KMS-11 (cell line): ENCODE data around the gene DLG1.

Experiments used
- H2AFZ ChIP-seq: fragments of 200-600 bp; sonication (generic); 2 replicates; pipeline ENCODE4 v1.6.1; 2016; ENCODE audit warnings: antibody characterized with exemption, mixed run types, low read depth
- H3K27ac ChIP-seq: fragments of 200-600 bp; sonication (generic); 2 replicates; pipeline ENCODE4 v1.6.1; 2016; ENCODE audit warnings: mild to moderate bottlenecking, mixed run types
- H3K27me3 ChIP-seq: fragments of 200-600 bp; sonication (generic); 2 replicates; pipeline ENCODE4 v1.6.1; 2017; ENCODE audit warnings: mild to moderate bottlenecking, low read depth, mixed run types, moderate library complexity; ENCODE audit not compliant: insufficient read depth
- H3K36me3 ChIP-seq: fragments of 200-600 bp; sonication (generic); 2 replicates; pipeline ENCODE4 v1.6.1; 2017; ENCODE audit warnings: mild to moderate bottlenecking, mixed run types; ENCODE audit not compliant: insufficient read depth
- H3K4me1 ChIP-seq: fragments of 200-600 bp; sonication (generic); 2 replicates; pipeline ENCODE4 v1.6.1; 2016; ENCODE audit warnings: mild to moderate bottlenecking, low read depth, mixed run types; ENCODE audit not compliant: poor library complexity, severe bottlenecking
- H3K4me2 ChIP-seq: fragments of 200-600 bp; sonication (generic); 2 replicates; pipeline ENCODE4 v1.7.0; 2016; ENCODE audit warnings: mild to moderate bottlenecking, mixed run types
- H3K4me3 ChIP-seq: fragments of 200-600 bp; sonication (generic); IDR thresholded peaks from 2 replicates; pipeline ENCODE4 v1.6.1; 2017; ENCODE audit warnings: low read depth, low read length, mixed read lengths; ENCODE audit not compliant: insufficient read depth
- H3K79me2 ChIP-seq: fragments of 200-600 bp; sonication (generic); 2 replicates; pipeline ENCODE4 v1.6.1; 2016; ENCODE audit warnings: low read depth, mixed run types; ENCODE audit not compliant: insufficient read depth
- H3K9ac ChIP-seq: fragments of 200-600 bp; sonication (generic); 2 replicates; pipeline ENCODE4 v1.6.1; 2016; ENCODE audit warnings: mild to moderate bottlenecking, mixed run types
- H4K20me1 ChIP-seq: fragments of 200-600 bp; sonication (generic); 2 replicates; pipeline ENCODE4 v1.6.1; 2016; ENCODE audit warnings: mild to moderate bottlenecking, mixed run types; ENCODE audit not compliant: insufficient read depth
- CTCF ChIP-seq: fragments of 200-600 bp; sonication (generic); conservative IDR thresholded peaks from 2 replicates; pipeline ENCODE4 v1.6.1; 2017; ENCODE audit warnings: low read depth, mild to moderate bottlenecking, antibody characterized with exemption, low read length, moderate library complexity, mixed read lengths

DLG1 gene

GRCh38 chr3:197241173-197241572 lies 57.2 kb downstream of the DLG1 start:
- no peaks in the 10 kb centered on the region for H3K36me3 ChIP-seq
- no peaks in the 10 kb centered on the region for H4K20me1 ChIP-seq
- H2AFZ ChIP-seq = no peak overlapping the region

GRCh38 chr3:197239857-197240256 lies 58.6 kb downstream of the DLG1 start:
- Histone ChIP-seq H3K4me3 (no peak overlapping the region), H3K4me1 (peaks cover 15% of the 10 kb centered on the region), H3K4me2 (no peak overlapping the region), H3K79me2 (peaks cover 60% of the 10 kb centered on the region; the same call in 1 of the 2 replicates), H2AFZ (no peak overlapping the region), H4K20me1 (no peaks in the 10 kb centered on the region), H3K9ac (no peak overlapping the region), H3K36me3 (no peaks in the 10 kb centered on the region; the same call in 1 of the 2 replicates), H3K27ac (no peak overlapping the region), H3K27me3 (no peaks in the 10 kb centered on the region)
- TF ChIP-seq CTCF = no peak

More at GRCh38 chr3:197241173-197241572, 57.2 kb downstream of the DLG1 start:
- no peak overlapping the region for H3K27ac ChIP-seq
- no peaks in the 10 kb centered on the region for H3K27me3 ChIP-seq
- peaks cover 15% of the 10 kb centered on the region for H3K4me1 ChIP-seq
- H3K9ac ChIP-seq = no peak overlapping the region
- no peak overlapping the region for H3K4me2 ChIP-seq
- TF ChIP-seq CTCF = no peak
- H3K79me2 ChIP-seq = peaks cover 52% of the 10 kb centered on the region; the same call in 1 of the 2 replicates
- H3K4me3 ChIP-seq = no peak overlapping the region

- Histone ChIP-seq H3K9ac (no peak overlapping the region), H3K79me2 (peaks cover 69% of the 10 kb centered on the region; the same call in 1 of the 2 replicates), H3K4me1 (peaks cover 15% of the 10 kb centered on the region), H3K27ac (no peak overlapping the region), H3K4me2 (peak overlapping the region; percentile 7; the same call in 1 of the 2 replicates), H3K27me3 (no peaks in the 10 kb centered on the region), H4K20me1 (0 out of 2 replicates have a peak, but pooled peaks cover 3% of the 10 kb centered on the region), H2AFZ (no peak overlapping the region), H3K4me3 (no peak overlapping the region), H3K36me3 (no peaks in the 10 kb centered on the region; the same call in 1 of the 2 replicates)
- no peak for TF ChIP-seq CTCF
These were observed 59.6 kb downstream of the DLG1 start for GRCh38 chr3:197238842-197239241.

- no peak overlapping the region for H2AFZ ChIP-seq
- no peaks in the 10 kb centered on the region for H3K27me3 ChIP-seq
- no peak overlapping the region for H3K9ac ChIP-seq
- no peak overlapping the region for H3K4me3 ChIP-seq
- peaks cover 71% of the 10 kb centered on the region; the same call in 1 of the 2 replicates for H3K79me2 ChIP-seq
- TF ChIP-seq CTCF = no peak
- H3K36me3 ChIP-seq = no peaks in the 10 kb centered on the region; the same call in 1 of the 2 replicates
- no peak overlapping the region for H3K27ac ChIP-seq
- no peak overlapping the region for H3K4me2 ChIP-seq
- peaks cover 15% of the 10 kb centered on the region for H3K4me1 ChIP-seq
- H4K20me1 ChIP-seq = 0 out of 2 replicates have a peak, but pooled peaks cover 3% of the 10 kb centered on the region
These were observed 60.5 kb downstream of the DLG1 start for GRCh38 chr3:197237897-197238296.
